Calu3 (cell line): ENCODE measurements around the gene CD101. TPM values are rescaled to one million over a fixed set of nuclear protein-coding genes. Genes with fewer than 3 reads are reported as not detected.

Source experiments
- BruUV-seq: library from RNA; stranded (reverse); fragments of 400-500 nt; replicated peaks from 2 replicates; lab custom pipeline; 2021; lab: Mats Ljungman, UMichigan
- CTCF ChIA-PET: fragments of 300-600 bp; sonication (Branson Sonifier 250); formaldehyde crosslinking; loops from one replicate; lab custom pipeline; 2022; ENCODE audit warnings: antibody characterized with exemption; lab: Charles Lee
- DNase-seq: peaks from one replicate; pipeline ENCODE4 v3.0.0; 2022
- H3K27ac Mint-ChIP-seq: one replicate; pipeline ENCODE4 v1.8.0; 2022; ENCODE audit warnings: mixed read lengths; ENCODE audit not compliant: unreplicated experiment
- H3K27me3 Mint-ChIP-seq: one replicate; pipeline ENCODE4 v1.8.0; 2022; ENCODE audit warnings: mixed read lengths; ENCODE audit not compliant: unreplicated experiment
- H3K36me3 Mint-ChIP-seq: one replicate; pipeline ENCODE4 v1.8.0; 2022; ENCODE audit warnings: mild to moderate bottlenecking, moderate library complexity, mixed read lengths; ENCODE audit not compliant: insufficient read depth, unreplicated experiment
- H3K4me1 Mint-ChIP-seq: one replicate; pipeline ENCODE4 v1.8.0; 2022; ENCODE audit warnings: mild to moderate bottlenecking, low read depth, mixed read lengths; ENCODE audit not compliant: unreplicated experiment
- H3K4me3 Mint-ChIP-seq: one replicate; pipeline ENCODE4 v1.8.0; 2022; ENCODE audit warnings: mild to moderate bottlenecking, low read depth, moderate library complexity, mixed read lengths; ENCODE audit not compliant: unreplicated experiment
- H3K9me3 Mint-ChIP-seq: one replicate; pipeline ENCODE4 v1.8.0; 2022; ENCODE audit warnings: low read depth, mixed read lengths; ENCODE audit not compliant: unreplicated experiment
- intact Hi-C: fragments of 100-400 bp; cut with micrococcal nuclease; formaldehyde crosslinking; loops from one replicate; pipeline ENCODE4 v1.10.0; 2022; ENCODE audit not compliant: unreplicated experiment
- total RNA-seq: library from RNA; stranded (reverse); gene quantifications from 2 replicates; pipeline ENCODE4 v1.2.3, GENCODE V29; 2022
- TF ChIP-seq, protein P1 (sequence below): fragments of 200-600 bp; IDR thresholded peaks from one replicate; pipeline ENCODE4 v1.8.0; 2022; ENCODE audit warnings: antibody characterized with exemption; ENCODE audit not compliant: unreplicated experiment

CD101 gene
- total RNA-seq, 1 experiment from 2014 or later, result 0.31 TPM

DNA sequence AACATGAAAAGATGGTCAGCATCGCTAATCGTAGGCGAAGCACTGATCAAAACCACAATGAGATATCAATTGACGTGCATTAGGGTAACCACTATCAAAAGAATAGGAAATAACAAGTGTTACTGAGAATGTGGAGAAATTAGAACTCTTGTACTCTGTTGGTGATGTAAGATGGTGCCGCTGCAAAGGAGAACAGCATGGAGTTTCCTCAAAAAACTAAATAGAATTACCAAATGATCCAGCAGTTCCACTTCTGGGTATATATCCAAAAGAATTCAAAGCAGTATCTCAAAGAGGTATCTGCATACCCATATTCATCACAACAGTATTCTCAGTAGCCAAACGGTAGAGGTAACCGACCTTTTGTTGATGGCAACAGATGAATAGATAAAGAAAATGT is 8.3 kb upstream of the CD101 start:
- H3K9me3 Mint-ChIP-seq, result no peaks in the 10 kb centered on the region
- no peaks in the 10 kb centered on the region for H3K36me3 Mint-ChIP-seq
- CTCF ChIA-PET, result no interaction called here
- no peak overlapping the region for H3K27ac Mint-ChIP-seq
- intact Hi-C loops, result no loop called here
- DNase-seq, result no peak
- H3K4me3 Mint-ChIP-seq, result no peak overlapping the region
- peaks cover 12% of the 10 kb centered on the region for H3K4me1 Mint-ChIP-seq
- no peaks in the 10 kb centered on the region for H3K27me3 Mint-ChIP-seq
- BruUV-seq, result no TSS peak
- TF ChIP-seq, protein P1, sequence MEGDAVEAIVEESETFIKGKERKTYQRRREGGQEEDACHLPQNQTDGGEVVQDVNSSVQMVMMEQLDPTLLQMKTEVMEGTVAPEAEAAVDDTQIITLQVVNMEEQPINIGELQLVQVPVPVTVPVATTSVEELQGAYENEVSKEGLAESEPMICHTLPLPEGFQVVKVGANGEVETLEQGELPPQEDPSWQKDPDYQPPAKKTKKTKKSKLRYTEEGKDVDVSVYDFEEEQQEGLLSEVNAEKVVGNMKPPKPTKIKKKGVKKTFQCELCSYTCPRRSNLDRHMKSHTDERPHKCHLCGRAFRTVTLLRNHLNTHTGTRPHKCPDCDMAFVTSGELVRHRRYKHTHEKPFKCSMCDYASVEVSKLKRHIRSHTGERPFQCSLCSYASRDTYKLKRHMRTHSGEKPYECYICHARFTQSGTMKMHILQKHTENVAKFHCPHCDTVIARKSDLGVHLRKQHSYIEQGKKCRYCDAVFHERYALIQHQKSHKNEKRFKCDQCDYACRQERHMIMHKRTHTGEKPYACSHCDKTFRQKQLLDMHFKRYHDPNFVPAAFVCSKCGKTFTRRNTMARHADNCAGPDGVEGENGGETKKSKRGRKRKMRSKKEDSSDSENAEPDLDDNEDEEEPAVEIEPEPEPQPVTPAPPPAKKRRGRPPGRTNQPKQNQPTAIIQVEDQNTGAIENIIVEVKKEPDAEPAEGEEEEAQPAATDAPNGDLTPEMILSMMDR, result no peak

DNA sequence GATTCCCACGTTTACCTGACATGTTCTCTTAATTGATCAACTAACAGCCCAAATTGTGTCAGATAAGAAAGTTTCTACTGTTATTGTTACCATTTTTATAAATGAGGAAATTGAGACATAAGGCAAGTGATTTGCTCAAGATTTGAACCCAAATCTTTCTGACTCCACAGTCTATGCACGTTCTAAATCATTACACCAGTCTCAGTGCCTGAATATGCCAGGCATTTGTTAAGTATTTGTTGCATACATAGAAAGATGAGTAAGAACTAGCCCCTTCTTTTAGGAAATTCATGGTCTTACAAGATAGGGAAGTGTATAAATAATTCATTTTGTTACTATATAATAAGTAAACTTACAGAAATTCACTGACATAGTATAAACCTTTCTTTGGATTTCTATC is 7.1 kb upstream of the CD101 start:
- CTCF ChIA-PET, result no interaction called here
- no peaks in the 10 kb centered on the region for H3K27me3 Mint-ChIP-seq
- no peak overlapping the region for H3K4me3 Mint-ChIP-seq
- H3K4me1 Mint-ChIP-seq, result peaks cover 20% of the 10 kb centered on the region
- no TSS peak for BruUV-seq
- no peaks in the 10 kb centered on the region for H3K9me3 Mint-ChIP-seq
- TF ChIP-seq, protein P1, result no peak
- H3K27ac Mint-ChIP-seq, result no peak overlapping the region
- DNase-seq, result no peak
- intact Hi-C loops, result no loop called here
- H3K36me3 Mint-ChIP-seq, result peaks cover 9% of the 10 kb centered on the region

DNA sequence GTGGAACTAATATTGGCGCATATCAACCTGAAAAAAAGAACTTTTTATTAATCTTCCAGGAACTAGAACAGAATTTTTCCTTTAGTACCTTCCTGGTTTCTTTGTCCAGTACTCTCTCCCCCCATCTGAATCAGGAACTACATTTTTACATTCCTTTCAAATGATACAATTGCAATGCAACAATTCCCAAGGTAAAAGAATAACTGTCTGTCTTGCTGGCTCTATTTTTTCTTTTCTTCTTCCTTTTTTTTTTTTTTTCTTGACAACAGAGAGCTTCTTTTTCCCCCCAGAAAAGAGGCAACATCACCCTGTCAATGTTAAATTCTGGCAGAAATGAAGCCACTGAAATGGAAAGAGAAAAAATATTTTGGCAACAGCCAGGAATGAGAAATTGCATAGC is 4.5 kb upstream of the CD101 start:
- intact Hi-C loops, result loop anchor here (5.0 kb wide), 1 partner anchor 55 kb away; no protein-coding TSS in a partner anchor
- Mint-ChIP-seq H3K9me3 (no peaks in the 10 kb centered on the region), H3K27me3 (no peaks in the 10 kb centered on the region), H3K4me3 (no peak overlapping the region), H3K27ac (peak overlapping the region; percentile 50), H3K4me1 (peaks cover 30% of the 10 kb centered on the region), H3K36me3 (peaks cover 12% of the 10 kb centered on the region)
- CTCF ChIA-PET, result no interaction called here
- TF ChIP-seq, protein P1, result no peak
- no TSS peak for BruUV-seq
- DNase-seq, result no peak

DNA sequence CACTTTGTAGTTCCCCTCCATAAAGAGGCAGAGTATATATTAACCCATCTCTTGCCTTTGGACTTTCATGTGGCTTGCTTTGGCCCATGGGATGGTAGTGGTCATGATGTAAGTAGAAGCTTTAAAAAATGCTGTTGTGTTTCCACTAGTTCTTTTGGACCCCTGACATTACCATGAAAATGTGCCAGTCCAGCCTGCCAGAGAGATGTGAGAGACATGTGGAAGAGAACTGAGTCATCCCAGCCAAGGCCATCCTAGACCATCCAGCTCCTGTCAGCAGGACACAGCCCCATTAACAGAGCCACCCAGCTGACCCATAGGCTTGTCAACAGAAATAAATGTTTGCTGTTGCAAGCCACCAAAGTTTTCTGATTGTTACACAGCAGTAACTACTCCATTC is 3.9 kb upstream of the CD101 start:
- H3K36me3 Mint-ChIP-seq, result peaks cover 12% of the 10 kb centered on the region
- peaks cover 30% of the 10 kb centered on the region for H3K4me1 Mint-ChIP-seq
- H3K9me3 Mint-ChIP-seq, result no peaks in the 10 kb centered on the region
- intact Hi-C loops, result loop anchor here (5.0 kb wide), 1 partner anchor 55 kb away; no protein-coding TSS in a partner anchor
- TF ChIP-seq, protein P1, result no peak
- no TSS peak for BruUV-seq
- no peaks in the 10 kb centered on the region for H3K27me3 Mint-ChIP-seq
- no peak overlapping the region for H3K27ac Mint-ChIP-seq
- DNase-seq, result no peak
- H3K4me3 Mint-ChIP-seq, result no peak overlapping the region
- CTCF ChIA-PET, result no interaction called here
